GM19239 (cell line): ENCODE measurements around the gene PARS2.
A peak's percentile ranks its signal among the peaks of the same experiment; 100 is the strongest.

Source experiments
- DNase-seq: peaks from one replicate; pipeline ENCODE4 v3.0.0; 2011; ENCODE audit warnings: low spot score; ENCODE audit not compliant: insufficient read length
- FAIRE-seq: peaks from 2 replicates; lab custom pipeline; 2011; peaks lifted over from hg19 to GRCh38; lab: Jason Lieb, UNC

PARS2 gene

GRCh38 chr1:54764133-54764921, at the start of gene PARS2:
PARS2 (minus strand) TSS chr1:54764523; CDS start chr1:54759161, 5,362 bp downstream.
- peak; percentile 99 for FAIRE-seq

GRCh38 chr1:54814126-54814498, 49.8 kb upstream of the PARS2 start:
- FAIRE-seq: no peak
- DNase-seq: no peak

More at GRCh38 chr1:54764133-54764921, at the start of gene PARS2:
- peak; percentile 97 for DNase-seq

GRCh38 chr1:54813485-54814125, 49.3 kb upstream of the PARS2 start:
- FAIRE-seq (no peak), DNase-seq (no peak)

GRCh38 chr1:54812801-54813484, 48.6 kb upstream of the PARS2 start:
- DNase-seq (no peak), FAIRE-seq (no peak)

DNA sequence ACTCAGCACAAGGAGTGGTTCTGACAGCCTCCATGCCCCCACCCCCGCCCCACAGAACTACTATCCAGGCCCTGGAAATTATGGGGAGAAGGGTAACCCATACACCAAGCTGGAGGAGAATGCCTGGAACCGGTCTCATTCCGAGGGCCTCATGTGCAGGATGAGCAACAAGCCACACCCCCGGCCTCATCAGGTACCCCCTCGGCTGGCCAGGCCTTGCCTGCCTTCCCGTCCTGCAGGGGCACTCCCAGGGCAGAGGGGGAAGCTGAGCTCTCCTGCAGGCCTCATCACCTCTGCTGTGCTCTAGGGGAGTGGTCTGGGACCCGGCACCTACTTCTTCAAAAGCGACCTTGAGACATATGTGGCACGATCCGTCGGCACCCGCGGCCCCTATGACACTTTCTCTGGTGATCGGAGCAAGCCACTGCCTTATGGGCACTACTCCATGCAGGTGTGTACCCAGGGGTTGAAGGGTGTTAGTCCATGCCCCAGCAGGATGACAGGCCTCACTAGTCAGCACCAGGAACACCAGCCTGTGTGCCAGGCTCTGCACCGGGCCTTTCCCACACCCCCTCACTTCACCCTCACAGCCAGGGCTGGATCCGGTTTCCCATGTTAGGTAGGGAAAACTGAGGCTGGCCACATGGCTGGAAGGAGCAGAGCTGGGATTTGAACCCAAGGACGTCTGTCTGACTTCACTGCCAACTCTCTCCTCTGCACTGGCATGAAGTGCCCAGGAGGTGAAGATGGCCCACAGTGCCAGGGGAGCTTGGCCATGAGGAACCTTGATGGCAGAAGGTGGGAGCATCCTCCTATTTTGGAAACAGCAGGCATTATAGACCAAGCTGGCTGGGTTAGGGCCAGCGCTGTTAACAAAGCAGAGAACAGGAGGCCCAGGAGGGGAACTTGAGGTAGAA, 47.7 kb upstream of the PARS2 start:
- no peak for DNase-seq
- FAIRE-seq: no peak

- DNase-seq: no peak
- FAIRE-seq: no peak
Measured at GRCh38 chr1:54811066-54811465, 46.7 kb upstream of the PARS2 start.

- peak; percentile 78 for FAIRE-seq
- DNase-seq: peak; percentile 79
Measured at GRCh38 chr1:54810153-54810942, 46.0 kb upstream of the PARS2 start.

DNA sequence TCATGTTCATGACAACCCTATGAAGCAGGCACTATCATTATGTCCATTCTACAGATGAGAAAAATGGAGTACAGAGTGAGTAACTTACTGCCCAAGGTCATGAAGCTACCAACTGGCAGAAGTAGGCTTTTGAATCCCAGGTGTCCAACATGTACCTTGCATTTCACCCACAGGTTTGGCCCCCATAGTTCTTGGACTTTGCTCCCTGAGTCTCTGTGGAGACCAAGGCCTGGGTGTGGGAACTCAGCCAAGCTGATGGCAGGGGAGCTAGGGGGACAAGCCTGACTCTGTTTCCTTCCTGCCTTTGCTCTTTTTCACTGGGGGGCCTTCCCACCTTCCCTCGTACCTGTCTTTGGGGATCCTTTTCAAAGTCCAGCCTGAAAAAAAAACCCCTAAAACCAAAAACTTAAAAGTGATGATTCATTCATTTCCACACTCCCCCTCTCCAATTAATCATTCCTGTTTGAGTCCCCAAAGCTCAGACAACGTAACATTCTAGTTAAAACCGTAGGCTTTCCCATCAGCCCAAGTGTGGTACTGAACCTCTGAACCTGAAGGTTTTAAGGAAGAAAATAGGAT, 45.3 kb upstream of the PARS2 start:
- DNase-seq (no peak), FAIRE-seq (no peak)

- FAIRE-seq: no peak
- no peak for DNase-seq
Measured at GRCh38 chr1:54808443-54809207, 44.3 kb upstream of the PARS2 start.

DNA sequence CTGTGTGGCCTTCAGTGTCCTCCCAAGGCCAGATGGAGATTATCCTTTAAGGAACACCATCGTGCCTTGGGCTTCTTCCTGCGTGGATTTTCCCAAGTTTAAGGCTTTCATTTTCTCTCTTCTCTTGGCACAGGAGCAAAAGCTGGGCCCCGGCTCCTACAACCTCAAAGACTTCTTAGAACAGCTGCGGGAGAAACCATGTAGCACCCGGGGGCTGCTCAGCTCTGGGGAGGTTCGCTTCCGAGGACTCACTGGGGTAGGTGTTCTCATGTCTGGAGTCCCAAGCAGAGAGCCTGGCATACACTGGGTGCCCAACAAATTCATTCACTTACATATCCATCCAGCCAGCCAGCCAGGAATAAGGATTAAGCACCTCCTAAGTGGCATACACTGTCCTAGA, 43.4 kb upstream of the PARS2 start:
- no peak for DNase-seq
- no peak for FAIRE-seq

DNA sequence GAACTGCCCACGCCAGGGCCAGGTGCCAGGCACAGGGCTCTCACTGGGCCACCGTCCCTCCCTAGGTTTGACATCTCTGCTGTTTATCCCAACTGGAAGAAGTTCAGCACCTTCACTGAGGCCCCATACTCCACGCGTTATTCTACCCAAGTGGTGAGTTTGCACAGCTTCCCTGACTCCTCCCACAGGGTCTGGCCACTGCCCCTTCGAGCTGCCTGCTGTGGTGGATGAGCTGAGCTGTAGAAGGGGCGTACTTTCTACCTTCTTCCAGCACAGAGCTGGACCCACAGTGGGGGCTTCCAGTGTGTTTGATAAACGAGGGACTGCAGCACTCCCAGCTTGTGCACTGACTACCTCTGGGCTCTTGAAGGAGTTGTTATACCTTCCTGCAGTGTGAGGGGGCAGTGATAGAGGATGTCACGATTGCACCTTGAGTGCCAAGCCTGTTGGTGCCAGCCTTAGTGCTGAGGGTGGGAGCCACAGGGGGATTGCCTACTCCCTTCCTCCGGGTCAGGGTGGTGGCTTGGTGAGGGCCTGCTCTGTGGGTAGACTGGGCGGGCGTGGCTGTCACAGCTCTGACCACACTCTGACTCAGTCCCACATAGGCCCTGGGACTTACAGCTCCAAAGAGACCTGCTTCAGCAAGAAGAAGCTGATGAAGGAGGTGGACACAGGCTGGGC, 42.7 kb upstream of the PARS2 start:
- FAIRE-seq: no peak
- DNase-seq: no peak

DNA sequence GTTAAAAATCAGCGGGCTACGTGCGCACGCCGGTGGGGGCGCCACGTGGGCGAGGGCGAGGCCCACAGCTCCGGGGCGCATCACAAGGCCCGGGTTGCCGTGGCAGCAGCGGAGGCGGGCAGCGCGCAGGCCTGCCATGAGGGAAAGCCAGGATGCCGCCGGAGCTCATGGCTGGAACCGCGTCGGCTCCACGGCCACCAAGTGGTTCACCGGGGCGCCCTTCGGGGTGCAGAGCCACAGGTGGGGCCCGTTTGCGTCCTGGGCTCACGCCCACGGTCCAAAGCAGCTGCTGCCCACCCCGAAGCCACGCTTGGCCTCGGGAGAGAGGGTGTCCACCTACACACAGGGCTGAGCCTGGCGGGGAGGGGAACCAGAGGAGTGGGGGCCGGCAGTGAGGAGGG, 41.7 kb upstream of the PARS2 start:
- DNase-seq (no peak), FAIRE-seq (no peak)

DNA sequence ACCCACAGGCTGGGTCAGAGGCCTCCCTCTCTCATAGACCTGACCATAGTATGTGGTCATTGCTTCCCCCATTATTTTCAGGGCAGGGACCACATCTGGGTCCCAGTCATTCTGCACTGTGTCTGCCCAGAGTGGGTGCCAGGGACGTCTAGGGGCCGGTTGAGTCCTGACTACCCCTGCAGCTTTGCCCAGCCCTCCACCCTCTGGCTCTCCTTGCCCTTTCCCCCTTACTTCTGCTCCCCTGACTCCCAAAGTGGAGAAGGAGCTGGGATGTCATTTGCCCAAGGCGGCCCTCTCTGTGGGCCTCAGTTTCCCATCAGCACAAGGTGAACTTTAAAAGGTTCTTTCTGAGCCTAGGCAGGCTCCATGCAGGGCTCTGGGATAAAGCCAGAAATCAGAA, 41.1 kb upstream of the PARS2 start:
- FAIRE-seq (no peak), DNase-seq (no peak)

DNA sequence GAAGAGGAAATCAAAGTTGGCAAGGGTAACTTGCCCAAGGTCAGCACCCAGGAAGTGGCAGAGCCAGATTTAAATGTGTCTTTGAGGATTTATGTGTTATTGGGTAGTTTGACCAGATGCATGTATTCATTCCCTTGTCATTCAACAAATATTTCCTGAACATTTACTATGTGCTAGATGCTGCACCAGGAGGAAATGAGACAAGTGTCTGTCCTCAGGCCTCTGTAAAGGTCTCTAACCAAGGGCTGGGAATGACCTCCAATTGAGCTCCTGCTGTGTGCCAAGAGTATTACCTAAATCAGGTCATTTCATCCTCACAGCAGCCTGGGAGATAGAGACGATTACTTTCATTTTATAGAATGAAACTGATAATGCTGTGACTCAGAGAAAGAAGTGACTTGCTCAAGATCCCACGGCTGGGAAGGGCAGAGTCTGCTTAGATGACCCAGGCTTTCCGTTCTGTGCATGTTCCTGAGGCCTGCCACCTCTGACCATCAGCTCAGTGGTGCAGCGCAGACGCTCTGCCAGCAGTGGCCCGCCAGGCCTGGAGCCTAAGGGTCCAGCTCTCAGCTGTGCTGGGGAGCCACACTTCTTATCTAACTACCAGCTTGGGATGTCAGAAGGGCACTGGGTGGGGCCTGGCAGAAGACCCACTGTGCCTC, 40.3 kb upstream of the PARS2 start:
- DNase-seq: no peak

DNA sequence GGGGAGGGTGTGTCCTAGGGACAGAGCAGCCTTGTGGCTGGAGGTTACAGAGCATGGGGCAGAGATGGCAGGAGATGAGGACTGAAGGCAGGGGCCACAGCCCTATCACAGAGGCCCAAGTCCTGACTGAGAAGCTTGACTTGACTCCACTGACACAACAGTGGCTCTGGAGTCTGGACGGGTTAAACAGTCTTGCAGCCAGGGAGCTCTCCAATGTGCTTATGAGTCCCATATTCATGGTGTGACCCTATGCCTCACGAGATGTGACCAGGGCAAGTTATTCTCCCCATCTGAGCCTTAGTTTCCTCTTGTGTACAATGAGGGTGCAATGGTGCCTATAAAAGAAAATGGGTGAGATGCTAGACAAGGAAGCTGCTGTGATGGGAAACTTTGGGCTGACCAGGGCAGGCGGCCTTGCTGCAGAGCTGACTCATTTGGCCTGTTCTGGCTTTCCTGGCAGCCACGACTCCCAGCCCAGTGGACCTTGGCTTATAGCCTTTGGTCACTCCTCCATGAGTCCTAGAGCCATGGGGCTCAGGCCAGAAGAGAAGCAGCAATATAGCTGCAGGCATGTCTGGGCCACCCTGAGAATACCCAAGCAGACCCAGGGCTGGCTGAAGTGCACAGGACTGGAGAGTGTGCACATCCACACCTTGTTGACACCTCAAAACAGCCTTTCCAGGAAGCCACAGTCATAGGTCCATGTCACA, 39.6 kb upstream of the PARS2 start:
- no peak for FAIRE-seq

More for the DNA sequence above, 40.3 kb upstream of the PARS2 start:
- peak; percentile 47 for FAIRE-seq

GRCh38 chr1:54800899-54801759, 36.8 kb upstream of the PARS2 start, which contains the start of gene TTC22:
TTC22 (minus strand) TSS chr1:54801323; CDS start chr1:54801163, 160 bp downstream.
- DNase-seq (peak; percentile 88), FAIRE-seq (peak; percentile 84)

More for the DNA sequence above, 39.6 kb upstream of the PARS2 start:
- no peak for DNase-seq
